Measurements from ENCODE around the gene ZNF710.

ZNF710 gene

DNA sequence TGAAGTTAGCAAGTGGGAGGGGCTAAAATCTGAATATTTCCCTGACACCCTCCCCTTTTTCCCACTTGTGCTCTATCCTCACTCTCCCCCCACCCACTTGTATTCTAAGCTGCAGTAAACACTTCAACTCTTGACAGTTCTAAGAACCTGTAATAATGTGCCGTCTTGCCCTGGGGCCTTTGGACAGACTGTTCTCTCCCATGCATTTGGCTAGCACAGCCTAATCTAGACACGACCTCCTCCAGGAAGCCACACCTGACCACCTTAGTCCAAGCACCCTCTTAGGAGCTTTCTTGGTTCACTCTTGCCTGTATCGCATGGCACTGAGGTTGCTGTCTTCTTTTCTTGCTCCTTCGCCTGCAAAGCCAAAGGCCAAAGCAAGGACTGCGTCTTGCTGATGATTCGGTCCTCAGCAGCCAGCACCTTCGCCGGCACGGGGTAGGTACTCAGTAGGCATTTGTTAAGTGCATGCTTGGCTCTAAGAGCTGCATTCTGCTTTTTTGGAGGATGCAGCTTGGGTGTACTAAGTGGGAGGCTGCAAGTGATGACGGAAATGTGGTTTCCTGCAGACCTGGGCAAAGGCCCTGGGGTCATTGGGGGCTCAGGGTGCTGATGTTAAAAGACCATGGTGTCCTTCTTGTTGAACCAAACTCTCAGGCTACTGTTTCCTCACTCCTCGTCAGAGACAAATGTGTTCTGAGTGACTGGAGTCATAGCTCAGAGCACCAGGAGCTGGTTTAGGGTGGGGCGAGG, 2.0 kb upstream of the ZNF710 start:
- Histone ChIP-seq H3K56ac (ENCODE audit: low read length) (peak overlapping the region; percentile 26), H3K4me2 (ENCODE audit: low read length) (peak overlapping the region; percentile 10), H3K9ac (ENCODE audit: low read length) (peak overlapping the region; percentile 1), H2AK5ac (ENCODE audit: low read length) (no peak overlapping the region), H3K23ac (ENCODE audit: low read length) (no peak overlapping the region), H3K79me2 (ENCODE audit: control insufficient read depth, insufficient read depth, low read length) (peaks cover 18% of the 10 kb centered on the region), H3K27me3 (ENCODE audit: insufficient read depth, low read length, poor library complexity) (no peaks in the 10 kb centered on the region), H2BK120ac (ENCODE audit: low read depth, low read length) (no peak overlapping the region), H2BK5ac (ENCODE audit: low read length) (no peak overlapping the region), H3K18ac (ENCODE audit: low read length) (no peak overlapping the region), H3K36me3 (ENCODE audit: control insufficient read depth, insufficient read depth, low read length) (no peaks in the 10 kb centered on the region), H4K5ac (ENCODE audit: low read length) (no peak overlapping the region), H2BK15ac (replicated peaks; ENCODE audit: low read depth) (no peak overlapping the region), H3K4me3 (ENCODE audit: low read length) (no peak overlapping the region), H4K8ac (ENCODE audit: low read depth, low read length) (no peak overlapping the region), H3K79me1 (ENCODE audit: low read length) (peaks cover 8% of the 10 kb centered on the region), H3K27ac (ENCODE audit: low read depth, low read length) (no peak overlapping the region), H3K4ac (ENCODE audit: low read depth, low read length) (no peak overlapping the region), H3K4me1 (ENCODE audit: control insufficient read depth, low read depth, low read length) (peaks cover 19% of the 10 kb centered on the region)
- DNase-seq, result no peak
- no CpG with 5 or more reads among the region's 12 CpGs for WGBS (ENCODE audit: extremely low coverage, insufficient coverage, low lambda C conversion rate)

DNA sequence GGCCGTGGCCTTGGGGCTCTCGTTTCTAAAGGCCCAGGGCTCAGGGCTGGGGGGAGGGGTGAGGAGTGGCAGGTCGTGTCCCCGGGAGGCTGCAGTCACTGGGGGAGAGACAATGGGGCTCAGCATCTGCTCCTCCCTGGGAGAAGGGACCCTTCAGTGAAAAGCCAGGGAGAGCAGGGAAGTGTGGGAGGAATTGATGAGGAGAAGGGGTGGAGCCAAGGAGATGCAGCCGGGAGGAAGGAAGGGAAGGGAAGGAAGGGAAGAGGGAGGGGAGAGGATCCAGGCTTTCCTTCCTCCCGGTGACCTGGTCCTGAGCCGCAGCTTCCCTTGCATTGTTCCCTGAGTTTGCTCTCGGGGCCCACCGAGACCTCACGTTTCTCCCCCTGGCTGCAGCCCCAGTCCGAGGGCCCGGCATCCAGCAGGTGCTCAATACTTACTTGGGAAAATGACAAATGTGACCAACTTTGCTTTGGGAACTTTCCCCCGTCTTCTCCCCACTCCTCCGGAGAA, 1.4 kb upstream of the ZNF710 start:
- no peaks in the 10 kb centered on the region for H3K27me3 ChIP-seq (ENCODE audit: insufficient read depth, low read length, poor library complexity)
- H3K9ac ChIP-seq (ENCODE audit: low read length), result peak overlapping the region; percentile 79
- H3K79me2 ChIP-seq (ENCODE audit: control insufficient read depth, insufficient read depth, low read length), result peaks cover 25% of the 10 kb centered on the region
- H2BK120ac ChIP-seq (ENCODE audit: low read depth, low read length), result peak overlapping the region; percentile 98
- peak overlapping the region; percentile 87 for H4K8ac ChIP-seq (ENCODE audit: low read depth, low read length)
- H3K79me1 ChIP-seq (ENCODE audit: low read length), result peaks cover 12% of the 10 kb centered on the region
- H4K5ac ChIP-seq (ENCODE audit: low read length), result no peak overlapping the region
- no peak overlapping the region for H2BK15ac ChIP-seq (replicated peaks; ENCODE audit: low read depth)
- peaks cover 23% of the 10 kb centered on the region for H3K4me1 ChIP-seq (ENCODE audit: control insufficient read depth, low read depth, low read length)
- no peak overlapping the region for H2AK5ac ChIP-seq (ENCODE audit: low read length)
- peak overlapping the region; percentile 100 for H3K4ac ChIP-seq (ENCODE audit: low read depth, low read length)
- H3K27ac ChIP-seq (ENCODE audit: low read depth, low read length), result peak overlapping the region; percentile 91
- peak overlapping the region; percentile 44 for H2BK5ac ChIP-seq (ENCODE audit: low read length)
- H3K36me3 ChIP-seq (ENCODE audit: control insufficient read depth, insufficient read depth, low read length), result no peaks in the 10 kb centered on the region
- H3K56ac ChIP-seq (ENCODE audit: low read length), result peak overlapping the region; percentile 85
- DNase-seq, result peak; percentile 88
- H3K18ac ChIP-seq (ENCODE audit: low read length), result peak overlapping the region; percentile 99
- no CpG with 5 or more reads among the region's 14 CpGs for WGBS (ENCODE audit: extremely low coverage, insufficient coverage, low lambda C conversion rate)
- peak overlapping the region; percentile 92 for H3K4me2 ChIP-seq (ENCODE audit: low read length)
- H3K4me3 ChIP-seq (ENCODE audit: low read length), result peak overlapping the region; percentile 61
- peak overlapping the region; percentile 48 for H3K23ac ChIP-seq (ENCODE audit: low read length)

DNA sequence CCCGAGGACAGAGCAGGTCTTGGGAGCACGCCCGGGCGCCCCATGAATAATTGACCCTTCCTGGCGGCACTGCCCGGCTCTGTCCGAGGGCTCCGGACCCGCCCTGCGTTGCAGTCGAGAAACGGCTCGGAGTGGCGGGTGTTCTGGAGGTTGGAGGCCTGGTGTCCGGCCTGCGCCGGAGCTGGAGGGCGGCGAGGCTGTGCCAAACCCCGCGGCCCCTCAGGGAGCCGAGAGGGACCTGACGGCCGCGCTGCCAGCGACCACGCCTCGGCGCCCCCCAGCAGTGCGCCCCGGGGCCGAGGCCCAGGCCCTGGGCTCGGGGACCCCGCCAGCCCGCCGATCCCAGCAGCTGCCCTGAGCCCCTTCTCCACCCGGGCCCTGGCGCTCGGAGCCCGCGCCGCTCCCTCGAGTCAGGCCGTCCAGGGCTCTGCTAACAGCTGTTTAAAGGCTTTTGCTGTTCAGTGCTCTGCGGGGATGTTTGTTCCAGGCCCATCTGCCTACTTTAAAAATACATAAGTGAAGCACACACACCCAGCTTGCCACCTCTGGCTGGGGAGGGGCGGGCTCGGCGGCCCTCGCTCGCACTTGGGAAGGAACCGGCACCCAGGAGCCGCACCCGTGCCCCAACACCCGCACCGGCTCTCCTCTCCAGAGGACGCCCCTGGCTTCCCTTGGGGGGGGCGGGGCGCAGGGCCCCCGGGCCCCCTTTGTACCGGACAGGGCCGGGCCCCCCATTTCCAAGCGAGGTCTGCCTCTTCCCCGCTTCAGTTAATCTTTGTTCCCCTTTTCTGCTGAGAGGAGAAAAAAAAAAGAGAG, 730 bp upstream of the ZNF710 start:
- peak overlapping the region; percentile 91 for H3K27ac ChIP-seq (ENCODE audit: low read depth, low read length)
- H2BK120ac ChIP-seq (ENCODE audit: low read depth, low read length), result peak overlapping the region; percentile 98
- peak overlapping the region; percentile 99 for H3K18ac ChIP-seq (ENCODE audit: low read length)
- H2AK5ac ChIP-seq (ENCODE audit: low read length), result no peak overlapping the region
- peaks cover 14% of the 10 kb centered on the region for H3K79me1 ChIP-seq (ENCODE audit: low read length)
- H3K4me2 ChIP-seq (ENCODE audit: low read length), result peak overlapping the region; percentile 92
- no peaks in the 10 kb centered on the region for H3K36me3 ChIP-seq (ENCODE audit: control insufficient read depth, insufficient read depth, low read length)
- peak overlapping the region; percentile 76 for H3K23ac ChIP-seq (ENCODE audit: low read length)
- H2BK15ac ChIP-seq (replicated peaks; ENCODE audit: low read depth), result no peak overlapping the region
- H4K5ac ChIP-seq (ENCODE audit: low read length), result no peak overlapping the region
- no CpG with 5 or more reads among the region's 63 CpGs for WGBS (ENCODE audit: extremely low coverage, insufficient coverage, low lambda C conversion rate)
- peaks cover 30% of the 10 kb centered on the region for H3K79me2 ChIP-seq (ENCODE audit: control insufficient read depth, insufficient read depth, low read length)
- peak overlapping the region; percentile 100 for H3K4ac ChIP-seq (ENCODE audit: low read depth, low read length)
- peak overlapping the region; percentile 79 for H3K9ac ChIP-seq (ENCODE audit: low read length)
- peak; percentile 59 for DNase-seq
- peak overlapping the region; percentile 61 for H3K4me3 ChIP-seq (ENCODE audit: low read length)
- peak overlapping the region; percentile 87 for H4K8ac ChIP-seq (ENCODE audit: low read depth, low read length)
- H3K27me3 ChIP-seq (ENCODE audit: insufficient read depth, low read length, poor library complexity), result no peaks in the 10 kb centered on the region
- peaks cover 25% of the 10 kb centered on the region for H3K4me1 ChIP-seq (ENCODE audit: control insufficient read depth, low read depth, low read length)
- H3K56ac ChIP-seq (ENCODE audit: low read length), result peak overlapping the region; percentile 85
- peak overlapping the region; percentile 82 for H2BK5ac ChIP-seq (ENCODE audit: low read length)

DNA sequence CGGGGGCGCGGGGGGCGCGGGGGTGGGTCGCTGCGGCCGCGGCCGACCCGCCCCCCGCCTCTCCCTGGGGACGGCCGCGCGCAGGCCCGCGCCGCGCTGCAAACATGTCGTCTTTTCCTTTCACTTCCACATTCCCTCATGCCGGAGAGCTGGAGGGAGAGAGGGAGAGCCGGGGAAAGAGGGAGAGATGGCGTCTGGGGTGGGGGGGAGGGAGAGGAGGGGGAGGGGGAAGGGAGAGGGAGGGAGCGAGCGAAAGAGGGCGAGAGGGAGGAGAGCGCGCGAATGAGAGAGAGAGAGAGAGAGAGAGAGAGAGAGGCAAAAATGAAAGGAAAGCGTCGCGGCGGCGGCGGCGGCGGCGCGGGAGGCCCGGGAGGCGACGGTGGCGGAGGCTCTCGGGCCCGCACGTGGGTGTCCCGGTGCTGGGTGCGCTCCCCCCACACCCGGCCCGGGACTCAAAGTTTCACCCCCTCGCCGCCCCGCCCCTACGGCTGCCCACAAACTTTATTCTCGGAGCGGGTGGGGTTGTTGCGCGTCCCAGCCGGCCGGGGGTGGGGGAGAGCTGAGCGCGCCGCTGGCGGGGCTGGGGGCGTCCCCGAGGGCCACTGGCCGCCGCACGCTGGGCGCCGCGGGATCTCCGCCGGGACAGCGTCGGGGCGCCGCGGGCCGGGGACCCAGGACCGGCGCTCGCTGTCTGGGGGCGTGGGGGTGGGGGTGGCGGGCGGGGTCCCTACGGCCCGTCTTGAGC, 731 bp downstream of the ZNF710 start:
- H3K18ac ChIP-seq (ENCODE audit: low read length), result peak overlapping the region; percentile 98
- H2BK5ac ChIP-seq (ENCODE audit: low read length), result no peak overlapping the region
- H2BK120ac ChIP-seq (ENCODE audit: low read depth, low read length), result peak overlapping the region; percentile 6
- no peaks in the 10 kb centered on the region for H3K27me3 ChIP-seq (ENCODE audit: insufficient read depth, low read length, poor library complexity)
- H3K4me3 ChIP-seq (ENCODE audit: low read length), result peak overlapping the region; percentile 63
- H3K36me3 ChIP-seq (ENCODE audit: control insufficient read depth, insufficient read depth, low read length), result no peaks in the 10 kb centered on the region
- H3K79me2 ChIP-seq (ENCODE audit: control insufficient read depth, insufficient read depth, low read length), result peaks cover 44% of the 10 kb centered on the region
- H2AK5ac ChIP-seq (ENCODE audit: low read length), result no peak overlapping the region
- H4K5ac ChIP-seq (ENCODE audit: low read length), result no peak overlapping the region
- H3K79me1 ChIP-seq (ENCODE audit: low read length), result peaks cover 20% of the 10 kb centered on the region
- WGBS (ENCODE audit: extremely low coverage, insufficient coverage, low lambda C conversion rate), result no CpG with 5 or more reads among the region's 89 CpGs
- DNase-seq, result peak; percentile 90
- H3K56ac ChIP-seq (ENCODE audit: low read length), result peak overlapping the region; percentile 92
- no peak overlapping the region for H3K4me2 ChIP-seq (ENCODE audit: low read length)
- H2BK15ac ChIP-seq (replicated peaks; ENCODE audit: low read depth), result no peak overlapping the region
- peaks cover 22% of the 10 kb centered on the region for H3K4me1 ChIP-seq (ENCODE audit: control insufficient read depth, low read depth, low read length)
- H4K8ac ChIP-seq (ENCODE audit: low read depth, low read length), result no peak overlapping the region
- peak overlapping the region; percentile 84 for H3K9ac ChIP-seq (ENCODE audit: low read length)
- peak overlapping the region; percentile 88 for H3K27ac ChIP-seq (ENCODE audit: low read depth, low read length)
- H3K23ac ChIP-seq (ENCODE audit: low read length), result no peak overlapping the region
- H3K4ac ChIP-seq (ENCODE audit: low read depth, low read length), result peak overlapping the region; percentile 56

DNA sequence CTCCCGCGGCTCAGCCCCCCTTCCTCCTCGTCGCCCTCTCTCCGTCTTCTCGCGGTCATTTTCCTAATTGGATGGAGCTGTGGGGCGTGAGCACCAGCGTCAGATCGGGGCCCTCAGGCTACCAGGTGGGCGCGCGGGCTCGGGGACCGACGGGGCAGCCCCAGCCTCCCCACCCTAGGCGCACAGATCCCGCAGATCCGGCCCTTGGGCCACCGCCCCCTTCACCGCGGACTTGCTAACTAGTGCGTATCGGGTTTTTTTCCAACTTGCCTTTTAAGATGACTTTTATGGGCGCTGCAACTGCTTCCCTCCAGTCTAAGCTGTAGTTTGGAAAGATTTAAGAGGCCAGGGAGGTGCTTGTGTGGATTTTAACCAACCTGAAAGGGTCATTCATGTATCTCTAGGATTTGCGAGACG, 1.3 kb downstream of the ZNF710 start:
- Histone ChIP-seq H3K23ac (ENCODE audit: low read length) (no peak overlapping the region), H3K4me2 (ENCODE audit: low read length) (peak overlapping the region; percentile 67), H3K36me3 (ENCODE audit: control insufficient read depth, insufficient read depth, low read length) (no peaks in the 10 kb centered on the region), H3K27ac (ENCODE audit: low read depth, low read length) (no peak overlapping the region), H4K5ac (ENCODE audit: low read length) (no peak overlapping the region), H2BK5ac (ENCODE audit: low read length) (no peak overlapping the region), H3K79me1 (ENCODE audit: low read length) (peaks cover 25% of the 10 kb centered on the region), H3K9ac (ENCODE audit: low read length) (peak overlapping the region; percentile 84), H2BK15ac (replicated peaks; ENCODE audit: low read depth) (no peak overlapping the region), H2AK5ac (ENCODE audit: low read length) (peak overlapping the region; percentile 2), H3K4ac (ENCODE audit: low read depth, low read length) (peak overlapping the region; percentile 56), H3K18ac (ENCODE audit: low read length) (peak overlapping the region; percentile 98), H3K79me2 (ENCODE audit: control insufficient read depth, insufficient read depth, low read length) (peaks cover 49% of the 10 kb centered on the region), H4K8ac (ENCODE audit: low read depth, low read length) (peak overlapping the region; percentile 57), H3K4me1 (ENCODE audit: control insufficient read depth, low read depth, low read length) (peaks cover 22% of the 10 kb centered on the region), H3K4me3 (ENCODE audit: low read length) (peak overlapping the region; percentile 63), H3K56ac (ENCODE audit: low read length) (peak overlapping the region; percentile 92), H2BK120ac (ENCODE audit: low read depth, low read length) (peak overlapping the region; percentile 6), H3K27me3 (ENCODE audit: insufficient read depth, low read length, poor library complexity) (no peaks in the 10 kb centered on the region)
- WGBS (ENCODE audit: extremely low coverage, insufficient coverage, low lambda C conversion rate), result no CpG with 5 or more reads among the region's 27 CpGs
- DNase-seq, result peak; percentile 60

Measured in mesendoderm (in vitro differentiated cells).